NCI-H748 (cell line): ENCODE data around the gene BAIAP2L1.

Experiments used
- DNase-seq: peaks from one replicate; lab custom pipeline; 2025; ENCODE audit not compliant: unreplicated experiment; lab: John Stamatoyannopoulos, UW

The BAIAP2L1 gene

GRCh38 chr7:98280791-98281756 is 119.8 kb downstream of the BAIAP2L1 start, which contains the start of gene BRI3:
BRI3 (plus strand) TSS chr7:98281686; CDS start chr7:98281796, 110 bp downstream.
- peak; percentile 90 for DNase-seq

DNA sequence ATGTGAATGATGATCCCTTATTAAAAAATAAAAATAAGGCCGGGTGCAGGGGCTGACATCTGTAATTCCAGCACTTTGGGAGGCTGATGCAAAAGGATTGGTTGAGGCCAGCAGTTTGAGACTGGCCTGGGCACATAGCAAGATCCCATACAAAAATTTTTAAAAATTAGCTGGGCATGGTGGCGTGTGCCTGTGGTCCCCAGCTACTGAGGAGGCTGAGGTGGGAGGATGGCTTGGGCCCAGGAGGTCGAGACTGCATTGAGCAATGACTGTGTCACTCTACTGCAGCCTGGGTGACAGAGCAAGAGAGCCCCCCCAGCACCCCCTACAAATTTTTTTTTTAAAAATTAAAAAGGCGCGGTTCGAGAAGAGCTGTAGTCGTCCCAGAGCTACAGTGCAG is 120.6 kb downstream of the BAIAP2L1 start:
- no peak for DNase-seq

- no peak for DNase-seq
Observed at GRCh38 chr7:98278936-98279335, 122.0 kb downstream of the BAIAP2L1 start.

DNA sequence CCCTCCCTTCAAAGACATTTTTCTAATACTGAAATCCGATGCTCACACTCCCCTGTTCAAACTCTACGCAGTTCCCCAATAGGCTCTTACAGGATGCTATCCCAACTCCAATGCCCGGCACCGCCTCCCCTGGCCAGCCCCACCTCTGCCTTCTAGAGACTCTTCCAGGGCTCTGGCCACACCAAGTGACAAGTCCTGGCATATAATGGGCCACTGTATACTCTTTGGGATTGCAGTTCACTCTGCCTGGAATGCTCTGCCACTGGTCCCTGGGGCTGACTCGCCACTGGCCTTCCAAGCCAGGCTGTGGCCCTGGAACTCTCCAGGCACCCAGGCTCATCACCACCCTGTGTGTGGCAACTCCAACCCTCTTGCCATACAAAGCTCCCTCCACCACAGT is 122.5 kb downstream of the BAIAP2L1 start:
- no peak for DNase-seq

- no peak for DNase-seq
Observed at GRCh38 chr7:98276241-98276761, 124.6 kb downstream of the BAIAP2L1 start.

- no peak for DNase-seq
Observed at GRCh38 chr7:98267303-98267702, 133.6 kb downstream of the BAIAP2L1 start.

DNA sequence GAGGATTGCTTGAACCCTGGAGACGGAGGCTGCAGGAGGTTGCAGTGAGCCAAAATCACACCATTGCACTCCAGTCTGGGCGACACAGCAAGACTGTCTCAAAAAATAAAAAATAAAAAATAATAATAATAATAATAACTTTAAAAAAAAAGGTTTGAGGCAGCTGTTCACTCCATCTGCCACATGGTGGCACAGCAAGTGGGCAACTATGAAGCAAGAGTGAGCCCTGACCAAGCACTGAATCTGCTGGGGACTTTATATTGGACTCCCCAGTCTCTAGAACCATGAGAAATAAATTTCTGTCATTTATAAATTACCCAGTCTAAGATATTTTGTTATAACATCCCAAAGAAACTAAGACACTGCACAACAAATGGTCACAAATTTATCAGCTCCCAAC is 134.1 kb downstream of the BAIAP2L1 start:
- no peak for DNase-seq

DNA sequence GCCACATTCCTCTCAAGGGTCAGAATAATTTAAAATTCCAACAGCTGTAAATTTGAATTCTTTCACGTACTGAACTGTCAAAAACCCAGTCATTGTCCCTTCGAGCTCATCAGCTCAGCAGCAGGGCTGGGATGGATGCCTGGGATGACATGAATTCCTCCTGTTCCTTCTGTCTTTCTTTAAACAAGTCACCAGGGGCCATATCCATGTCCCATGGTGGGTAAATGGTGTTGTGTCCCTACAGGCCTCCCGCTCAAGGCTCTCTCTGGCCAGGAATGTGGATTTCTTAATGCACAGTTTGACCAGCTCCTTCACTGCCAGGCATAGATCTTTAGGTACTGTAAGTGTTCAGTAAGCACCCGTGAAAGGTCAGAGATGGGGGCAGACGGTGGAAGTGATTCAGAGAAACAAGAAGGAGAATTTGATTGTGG is 135.0 kb downstream of the BAIAP2L1 start:
- DNase-seq = no peak

- no peak for DNase-seq
Observed at GRCh38 chr7:98257701-98258100, 143.2 kb downstream of the BAIAP2L1 start.

DNA sequence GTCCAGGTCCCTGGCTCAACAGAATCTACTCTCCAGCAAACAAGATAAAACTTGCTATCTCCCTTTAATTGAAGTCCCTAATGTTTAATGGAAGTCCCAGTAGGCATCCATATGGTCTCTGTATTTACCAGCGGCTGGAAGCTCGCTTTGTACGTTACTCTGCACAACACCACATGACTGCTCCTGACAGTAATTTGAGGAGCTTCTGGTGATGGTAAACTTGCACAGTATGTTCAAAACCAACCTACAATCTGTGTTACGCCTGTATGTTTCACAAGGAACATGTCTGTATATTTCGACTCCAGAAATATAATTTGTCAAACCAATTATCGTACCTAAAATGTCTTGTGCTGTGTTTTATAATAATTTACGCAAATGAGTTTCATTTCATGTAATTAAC is 144.5 kb downstream of the BAIAP2L1 start:
- DNase-seq = no peak

GRCh38 chr7:98254951-98255610 is 145.8 kb downstream of the BAIAP2L1 start:
- no peak for DNase-seq

GRCh38 chr7:98254516-98254915 is 146.4 kb downstream of the BAIAP2L1 start:
- DNase-seq = no peak

DNA sequence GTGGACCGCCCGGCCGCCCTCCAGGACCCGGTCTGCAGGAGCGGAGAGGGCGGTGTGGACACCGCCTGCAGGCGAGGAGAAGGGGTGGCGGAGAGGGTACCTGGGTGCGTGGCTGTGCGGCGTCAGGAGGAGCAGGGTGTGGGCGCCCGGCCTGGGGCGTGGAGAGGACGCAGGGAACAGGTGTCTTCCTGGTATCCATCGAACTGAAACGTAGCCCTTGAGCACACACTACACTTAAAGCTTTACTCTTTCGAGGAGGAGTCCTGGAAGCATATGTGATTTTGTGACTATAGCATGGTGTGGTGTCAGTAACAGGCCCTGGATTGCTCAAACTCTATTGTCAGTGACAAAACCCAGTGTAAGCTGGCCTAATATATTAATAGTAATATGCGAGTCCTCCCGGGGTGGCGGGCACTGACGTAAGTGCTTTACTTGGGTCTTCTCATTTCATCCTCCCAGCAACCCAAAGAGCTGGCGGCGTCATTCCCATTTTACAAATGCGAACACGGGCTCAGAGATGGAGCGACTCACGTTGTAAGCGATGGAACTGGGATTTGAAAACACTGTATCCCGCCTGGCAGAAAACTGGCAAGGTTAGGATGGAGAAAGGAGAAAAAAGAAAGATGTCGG is 148.3 kb downstream of the BAIAP2L1 start:
- no peak for DNase-seq

GRCh38 chr7:98251601-98252424 is 149.1 kb downstream of the BAIAP2L1 start, which contains the start of gene TECPR1:
TECPR1 (minus strand) TSS chr7:98252232; CDS start chr7:98246146, 6,086 bp downstream.
- DNase-seq = peak; percentile 96

- DNase-seq = no peak
Observed at GRCh38 chr7:98251231-98251600, 149.7 kb downstream of the BAIAP2L1 start.

DNA sequence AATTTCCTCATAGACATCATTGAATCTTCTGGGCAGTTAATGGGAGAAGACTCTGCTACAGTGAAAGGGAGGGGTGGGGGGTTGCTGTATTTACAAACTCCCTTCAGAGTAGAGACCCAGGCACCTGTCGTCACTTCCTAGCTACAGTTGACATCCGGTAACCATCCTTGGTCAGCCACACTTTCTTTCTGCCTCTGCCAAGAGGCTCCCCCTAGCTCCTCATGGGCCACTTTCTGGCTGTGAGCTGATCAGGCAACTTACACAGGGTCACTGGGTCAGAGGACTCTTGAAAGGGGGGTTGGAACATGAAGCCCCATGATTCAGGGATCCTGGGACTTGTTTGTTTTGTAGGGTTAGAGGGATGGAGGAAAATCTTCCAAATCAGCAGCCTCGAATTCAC is 150.1 kb downstream of the BAIAP2L1 start:
- DNase-seq = no peak

DNA sequence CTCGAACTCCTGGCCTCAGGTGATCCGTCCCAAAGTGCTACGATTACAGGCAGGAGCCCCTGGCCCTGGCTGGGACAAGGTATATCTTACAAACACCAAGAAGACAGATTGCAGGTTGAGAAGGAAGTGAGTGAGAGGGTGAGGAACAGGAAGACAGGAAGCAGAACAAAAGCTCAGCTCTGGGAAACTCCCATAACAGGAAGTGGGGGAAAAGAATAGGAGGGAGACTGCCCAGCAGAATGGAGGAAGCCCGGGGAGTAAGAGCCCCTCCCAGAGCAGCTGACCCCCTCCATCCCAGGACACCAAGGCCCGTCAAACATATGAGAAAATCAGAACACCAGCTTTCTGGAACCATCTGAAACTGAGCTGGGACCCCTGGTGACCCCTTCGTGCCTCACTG is 151.8 kb downstream of the BAIAP2L1 start:
- no peak for DNase-seq

- no peak for DNase-seq
Observed at GRCh38 chr7:98248156-98248555, 152.7 kb downstream of the BAIAP2L1 start.

DNA sequence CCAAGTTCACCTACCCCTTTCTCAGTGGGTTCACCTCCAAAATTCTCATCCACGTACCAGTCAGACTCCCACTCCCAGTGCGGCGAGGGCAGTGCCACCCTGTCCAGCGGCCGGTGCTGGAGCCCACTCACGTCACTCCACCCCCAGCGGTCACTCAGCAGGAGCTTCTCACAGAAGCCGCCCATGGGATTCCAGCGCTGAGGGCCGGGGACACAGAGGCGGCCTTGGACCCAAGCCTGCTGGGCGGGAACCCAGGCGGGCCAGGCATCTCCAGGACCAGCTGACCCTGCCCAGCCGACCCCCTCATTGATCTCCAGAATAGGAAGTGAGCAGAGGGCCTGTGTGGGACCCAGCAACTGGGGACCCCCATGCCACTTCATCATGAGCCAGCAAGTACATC is 156.0 kb downstream of the BAIAP2L1 start:
- no peak for DNase-seq

DNA sequence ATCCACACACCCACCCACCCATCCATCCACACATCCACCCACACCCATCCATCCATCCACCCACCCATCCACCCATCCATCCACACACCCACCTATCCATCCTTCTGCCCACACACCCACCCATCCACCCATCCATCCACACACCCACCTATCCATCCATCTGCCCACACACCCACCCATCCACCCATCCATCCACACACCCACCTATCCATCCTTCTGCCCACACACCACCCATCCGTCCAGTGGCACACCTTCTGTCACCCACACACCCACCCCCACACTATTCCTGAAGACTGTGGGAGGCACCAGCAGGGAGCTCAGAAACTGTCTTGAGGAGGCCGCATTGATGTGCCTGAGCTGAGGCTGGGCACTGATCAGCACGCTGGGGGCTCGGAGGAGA is 158.0 kb downstream of the BAIAP2L1 start:
- DNase-seq = no peak
